ENCODE results near the gene HDAC4. TPM values are rescaled to one million over a fixed set of nuclear protein-coding genes. Genes with fewer than 3 reads are reported as not detected.
A peak's percentile ranks its signal among the peaks of the same experiment; 100 is the strongest.

Gene HDAC4
- total and polyA plus RNA-seq, 8 donors: 1.7 to 98.8 (median 24.5) TPM

GRCh38 chr2:239118675-239119211 lies 282.1 kb downstream of the HDAC4 start:
- no peak for DNase-seq
- WGBS, 5 donors: 80 to 90% (median 84%) methylated on average over 18 of the region's 18 CpGs
- intact Hi-C loops (cut with DNase I; ENCODE audit: low total_unique reads): no loop called here

GRCh38 chr2:239118264-239118663 lies 282.6 kb downstream of the HDAC4 start:
- H3K36me3 ChIP-seq: peaks cover 0 to 18% (median 9%) of the 10 kb centered on the region in 4 donors
- no peak for TF ChIP-seq POLR2AphosphoS5 (IDR thresholded peaks at IDR 0.05)
- peak; percentile 65 for TF ChIP-seq EP300 (IDR thresholded peaks at IDR 0.05)
- TF ChIP-seq CTCF (IDR thresholded peaks at IDR 0.05): no peak
- 89 to 96% (median 94%) methylated on average over 26 of the region's 26 CpGs for WGBS, 5 donors
- H3K4me1 ChIP-seq: peaks cover 14 to 48% (median 24%) of the 10 kb centered on the region in 4 donors
- no peak overlapping the region for H3K4me3 ChIP-seq
- H3K27me3 ChIP-seq: no peaks in the 10 kb centered on the region
- H3K9me3 ChIP-seq: no peaks in the 10 kb centered on the region
- intact Hi-C loops (cut with DNase I; ENCODE audit: low total_unique reads): no loop called here
- no peak for DNase-seq
- H3K27ac ChIP-seq: peak overlapping the region in 1 of 5 donors; percentile 45

More at GRCh38 chr2:239118675-239119211, 282.1 kb downstream of the HDAC4 start:
- H3K9me3 ChIP-seq: no peaks in the 10 kb centered on the region
- no peak overlapping the region for H3K4me3 ChIP-seq
- peaks cover 9 to 43% (median 19%) of the 10 kb centered on the region in 4 donors for H3K4me1 ChIP-seq
- H3K27ac ChIP-seq: peak overlapping the region in 1 of 5 donors; percentile 45
- H3K27me3 ChIP-seq: no peaks in the 10 kb centered on the region
- H3K36me3 ChIP-seq: peaks cover 0 to 21% (median 11%) of the 10 kb centered on the region in 4 donors
- TF ChIP-seq POLR2AphosphoS5 (IDR thresholded peaks at IDR 0.05): no peak

GRCh38 chr2:239117831-239118230 lies 283.0 kb downstream of the HDAC4 start:
- H3K27ac ChIP-seq: peak overlapping the region in 1 of 5 donors; percentile 45

GRCh38 chr2:239116456-239117246 lies 284.2 kb downstream of the HDAC4 start:
- Histone ChIP-seq H3K4me3 (no peak overlapping the region), H3K4me1 (peaks cover 23 to 52% (median 38%) of the 10 kb centered on the region in 4 donors), H3K9me3 (no peaks in the 10 kb centered on the region), H3K27ac (no peak overlapping the region), H3K36me3 (peaks cover under 1 to 23% (median 9%) of the 10 kb centered on the region in 4 donors), H3K27me3 (no peaks in the 10 kb centered on the region)
- intact Hi-C loops (cut with DNase I; ENCODE audit: low total_unique reads): no loop called here
- DNase-seq: no peak
- TF ChIP-seq EP300 (IDR thresholded peaks at IDR 0.05) (no peak), POLR2AphosphoS5 (IDR thresholded peaks at IDR 0.05) (no peak), CTCF (IDR thresholded peaks at IDR 0.05) (no peak), POLR2A (IDR thresholded peaks at IDR 0.05) (no peak)
- 89 to 94% (median 90%) methylated on average over 24 to 25 of the region's 25 CpGs for WGBS, 5 donors

More at GRCh38 chr2:239117831-239118230, 283.0 kb downstream of the HDAC4 start:
- Histone ChIP-seq H3K27me3 (no peaks in the 10 kb centered on the region), H3K4me3 (no peak overlapping the region), H3K9me3 (no peaks in the 10 kb centered on the region), H3K4me1 (peaks cover 18 to 50% (median 29%) of the 10 kb centered on the region in 4 donors), H3K36me3 (peaks cover 0 to 15% (median 7%) of the 10 kb centered on the region in 4 donors)
- no peak for TF ChIP-seq POLR2A (IDR thresholded peaks at IDR 0.05)
- no peak for TF ChIP-seq CTCF (IDR thresholded peaks at IDR 0.05)
- no peak for TF ChIP-seq POLR2AphosphoS5 (IDR thresholded peaks at IDR 0.05)
- TF ChIP-seq EP300 (IDR thresholded peaks at IDR 0.05): no peak
- DNase-seq: no peak
- 91 to 96% (median 95%) methylated on average over 18 of the region's 18 CpGs for WGBS, 5 donors
- intact Hi-C loops (cut with DNase I; ENCODE audit: low total_unique reads): no loop called here

All from stomach (tissue), 9 donors.